HL-60 (cell line): ENCODE results near the gene ABHD2.

Experiments used
- DNase-seq, 2 experiments: peaks; one replicate each; pipeline ENCODE4 v3.0.0-alpha.2; 2010 to 2020; ENCODE audit warnings: low read depth in 1 of 2, low spot score in 1 of 2
- H3K27ac ChIP-seq: fragments of 250-450 bp; sonication (Bioruptor Pico); replicated peaks from 2 replicates; pipeline ENCODE4 v1.5.1; 2020; ENCODE audit warnings: mild to moderate bottlenecking, moderate library complexity
- H3K27me3 ChIP-seq: fragments of 250-450 bp; sonication (Bioruptor Pico); 2 replicates; pipeline ENCODE4 v1.5.1; 2021; ENCODE audit warnings: mild to moderate bottlenecking, moderate library complexity; ENCODE audit not compliant: insufficient read depth, poor library complexity, severe bottlenecking
- H3K4me3 ChIP-seq: replicated peaks from 2 replicates; pipeline ENCODE4 v1.5.1; 2011; ENCODE audit warnings: mild to moderate bottlenecking, control low read depth, low read length; ENCODE audit not compliant: insufficient read depth
- GABPA ChIP-seq: IDR thresholded peaks from 2 replicates; pipeline ENCODE4 v1.6.1; 2012; ENCODE audit warnings: low read depth
- POLR2AphosphoS5 ChIP-seq: IDR thresholded peaks from 2 replicates; pipeline ENCODE4 v1.6.1; 2012; ENCODE audit warnings: low read depth
- SPI1 ChIP-seq: IDR thresholded peaks from 2 replicates; pipeline ENCODE4 v1.6.1; 2012; ENCODE audit warnings: low read depth, mild to moderate bottlenecking, borderline replicate concordance
- TF ChIP-seq, protein P1 (sequence below): IDR thresholded peaks from 2 replicates; pipeline ENCODE4 v1.6.1; 2012; ENCODE audit warnings: low read depth; ENCODE audit not compliant: insufficient replicate concordance
- TF ChIP-seq, protein P2 (sequence below): IDR thresholded peaks from one replicate; pipeline ENCODE4 v1.5.1; 2011; ENCODE audit warnings: low read length, control low read depth, inconsistent platforms; ENCODE audit not compliant: insufficient read depth

ABHD2 gene

DNA sequence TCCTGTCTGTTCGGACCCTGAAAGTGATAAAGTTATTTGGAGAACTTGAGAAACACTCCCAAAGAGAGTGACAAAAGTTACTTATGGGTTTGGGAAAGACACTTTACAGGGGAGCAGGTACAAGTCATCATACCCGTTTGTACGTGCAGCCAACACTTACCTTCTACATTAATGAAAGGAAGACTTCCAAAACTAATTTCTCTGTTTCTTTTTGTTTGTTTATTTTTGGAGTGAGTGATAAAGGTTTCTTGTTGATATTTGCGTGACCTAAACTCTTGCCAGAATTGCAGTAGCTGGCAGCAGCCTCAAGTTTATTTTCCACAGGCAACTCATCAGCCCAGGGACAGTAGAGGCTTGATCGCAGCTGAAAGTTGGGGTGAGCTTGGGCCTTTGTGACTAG, 8.4 kb downstream of the ABHD2 start:
- Histone ChIP-seq H3K27me3 (no peaks in the 10 kb centered on the region), H3K27ac (no peak overlapping the region), H3K4me3 (no peak overlapping the region)
- no peak for DNase-seq
- TF ChIP-seq, protein P1, sequence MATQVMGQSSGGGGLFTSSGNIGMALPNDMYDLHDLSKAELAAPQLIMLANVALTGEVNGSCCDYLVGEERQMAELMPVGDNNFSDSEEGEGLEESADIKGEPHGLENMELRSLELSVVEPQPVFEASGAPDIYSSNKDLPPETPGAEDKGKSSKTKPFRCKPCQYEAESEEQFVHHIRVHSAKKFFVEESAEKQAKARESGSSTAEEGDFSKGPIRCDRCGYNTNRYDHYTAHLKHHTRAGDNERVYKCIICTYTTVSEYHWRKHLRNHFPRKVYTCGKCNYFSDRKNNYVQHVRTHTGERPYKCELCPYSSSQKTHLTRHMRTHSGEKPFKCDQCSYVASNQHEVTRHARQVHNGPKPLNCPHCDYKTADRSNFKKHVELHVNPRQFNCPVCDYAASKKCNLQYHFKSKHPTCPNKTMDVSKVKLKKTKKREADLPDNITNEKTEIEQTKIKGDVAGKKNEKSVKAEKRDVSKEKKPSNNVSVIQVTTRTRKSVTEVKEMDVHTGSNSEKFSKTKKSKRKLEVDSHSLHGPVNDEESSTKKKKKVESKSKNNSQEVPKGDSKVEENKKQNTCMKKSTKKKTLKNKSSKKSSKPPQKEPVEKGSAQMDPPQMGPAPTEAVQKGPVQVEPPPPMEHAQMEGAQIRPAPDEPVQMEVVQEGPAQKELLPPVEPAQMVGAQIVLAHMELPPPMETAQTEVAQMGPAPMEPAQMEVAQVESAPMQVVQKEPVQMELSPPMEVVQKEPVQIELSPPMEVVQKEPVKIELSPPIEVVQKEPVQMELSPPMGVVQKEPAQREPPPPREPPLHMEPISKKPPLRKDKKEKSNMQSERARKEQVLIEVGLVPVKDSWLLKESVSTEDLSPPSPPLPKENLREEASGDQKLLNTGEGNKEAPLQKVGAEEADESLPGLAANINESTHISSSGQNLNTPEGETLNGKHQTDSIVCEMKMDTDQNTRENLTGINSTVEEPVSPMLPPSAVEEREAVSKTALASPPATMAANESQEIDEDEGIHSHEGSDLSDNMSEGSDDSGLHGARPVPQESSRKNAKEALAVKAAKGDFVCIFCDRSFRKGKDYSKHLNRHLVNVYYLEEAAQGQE, result no peak

GRCh38 chr15:89097313-89097712, 9.1 kb downstream of the ABHD2 start:
- no peak overlapping the region for H3K4me3 ChIP-seq
- DNase-seq, result no peak
- TF ChIP-seq GABPA, result no peak
- H3K27me3 ChIP-seq, result no peaks in the 10 kb centered on the region
- H3K27ac ChIP-seq, result no peak overlapping the region

DNA sequence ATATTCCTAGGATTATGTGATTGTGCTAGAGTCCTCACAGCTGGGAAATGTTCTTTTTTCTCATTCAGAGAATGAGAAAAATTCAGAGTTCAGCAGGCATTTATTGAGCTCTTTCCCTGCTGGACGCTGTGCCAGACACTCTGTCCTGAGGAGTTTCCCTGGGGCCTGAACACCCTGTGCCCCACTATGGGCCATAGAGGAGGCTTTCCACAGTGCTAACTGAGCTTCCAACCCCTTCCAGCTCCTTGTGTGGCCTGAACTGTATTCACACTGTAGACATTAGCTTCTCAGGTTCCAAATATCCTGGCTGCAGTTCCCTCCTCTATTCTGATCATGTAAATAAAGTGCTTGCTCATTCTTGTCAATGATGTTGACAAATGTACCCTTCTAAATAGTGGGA, 10.0 kb downstream of the ABHD2 start:
- no peak for DNase-seq
- H3K27ac ChIP-seq, result no peak overlapping the region

GRCh38 chr15:89099968-89100367, 11.7 kb downstream of the ABHD2 start:
- TF ChIP-seq GABPA (no peak), POLR2AphosphoS5 (no peak)
- TF ChIP-seq, protein P2, sequence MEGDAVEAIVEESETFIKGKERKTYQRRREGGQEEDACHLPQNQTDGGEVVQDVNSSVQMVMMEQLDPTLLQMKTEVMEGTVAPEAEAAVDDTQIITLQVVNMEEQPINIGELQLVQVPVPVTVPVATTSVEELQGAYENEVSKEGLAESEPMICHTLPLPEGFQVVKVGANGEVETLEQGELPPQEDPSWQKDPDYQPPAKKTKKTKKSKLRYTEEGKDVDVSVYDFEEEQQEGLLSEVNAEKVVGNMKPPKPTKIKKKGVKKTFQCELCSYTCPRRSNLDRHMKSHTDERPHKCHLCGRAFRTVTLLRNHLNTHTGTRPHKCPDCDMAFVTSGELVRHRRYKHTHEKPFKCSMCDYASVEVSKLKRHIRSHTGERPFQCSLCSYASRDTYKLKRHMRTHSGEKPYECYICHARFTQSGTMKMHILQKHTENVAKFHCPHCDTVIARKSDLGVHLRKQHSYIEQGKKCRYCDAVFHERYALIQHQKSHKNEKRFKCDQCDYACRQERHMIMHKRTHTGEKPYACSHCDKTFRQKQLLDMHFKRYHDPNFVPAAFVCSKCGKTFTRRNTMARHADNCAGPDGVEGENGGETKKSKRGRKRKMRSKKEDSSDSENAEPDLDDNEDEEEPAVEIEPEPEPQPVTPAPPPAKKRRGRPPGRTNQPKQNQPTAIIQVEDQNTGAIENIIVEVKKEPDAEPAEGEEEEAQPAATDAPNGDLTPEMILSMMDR, result no peak
- TF ChIP-seq, protein P1, result no peak
- Histone ChIP-seq H3K27me3 (no peaks in the 10 kb centered on the region), H3K4me3 (no peak overlapping the region), H3K27ac (no peak overlapping the region)
- no peak for DNase-seq

More for the DNA sequence above, 10.0 kb downstream of the ABHD2 start:
- Histone ChIP-seq H3K4me3 (no peak overlapping the region), H3K27me3 (no peaks in the 10 kb centered on the region)
- TF ChIP-seq, protein P1, result no peak
- TF ChIP-seq POLR2AphosphoS5 (no peak), SPI1 (no peak), GABPA (no peak)
- TF ChIP-seq, protein P2, result no peak
